A673 (cell line): ENCODE data around the gene KMT2B.

Experiments
- EZH2 ChIP-seq: fragments of 200-600 bp; sonication (generic); IDR thresholded peaks from 2 replicates; pipeline ENCODE4 v1.6.1; 2017; ENCODE audit warnings: borderline replicate concordance, low read depth, mild to moderate bottlenecking, mixed read lengths, antibody characterized with exemption, low read length; ENCODE audit not compliant: poor library complexity, severe bottlenecking
- TF ChIP-seq, protein P1 (sequence below): fragments of 300-800, 200-600 bp; sonication (generic); conservative IDR thresholded peaks from 2 replicates; pipeline ENCODE4 v1.5.1; 2017; ENCODE audit warnings: low read depth, mild to moderate bottlenecking, antibody characterized with exemption, low read length, moderate library complexity, mixed read lengths

DNA sequence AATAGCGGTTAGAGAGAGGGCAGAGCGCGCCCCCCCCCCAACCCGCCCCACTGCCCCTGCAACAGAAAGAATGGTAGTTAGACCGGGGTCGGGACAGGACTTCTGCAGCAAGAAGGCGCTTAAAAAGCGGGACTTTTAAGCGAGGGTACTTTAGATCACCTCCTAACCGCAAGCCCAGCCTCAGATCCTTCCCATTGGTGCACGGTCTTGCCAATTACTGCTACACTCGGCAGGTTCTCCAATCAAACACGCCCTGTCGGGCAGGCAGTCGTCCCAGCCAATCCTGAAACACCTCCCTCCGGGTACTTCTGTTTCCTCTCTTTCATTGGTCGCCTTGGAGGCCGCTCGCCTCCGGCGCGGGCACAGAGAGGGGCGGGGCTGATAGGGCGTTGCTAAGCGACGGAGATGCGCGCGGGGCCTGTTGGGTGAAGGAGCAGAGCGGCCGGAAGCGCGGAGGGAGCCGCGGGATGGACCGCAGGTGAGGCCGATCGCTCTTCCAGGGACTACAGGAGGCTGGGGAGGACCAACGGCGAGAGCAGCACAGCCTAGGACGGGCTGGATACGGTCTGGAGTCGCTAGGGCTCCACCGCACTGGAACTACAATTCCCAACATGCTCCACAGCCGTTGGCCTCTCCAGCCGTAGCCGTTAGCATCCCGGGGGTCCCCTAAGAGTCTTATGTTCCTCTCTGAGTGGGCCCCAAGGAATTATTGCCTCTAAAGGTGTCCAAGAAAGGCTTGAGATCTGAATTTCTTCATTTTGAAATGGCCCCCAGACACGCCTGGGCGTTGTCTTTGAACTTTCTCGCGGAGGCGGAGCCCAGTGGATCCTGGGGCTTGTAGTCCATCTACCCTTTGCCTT, 40.2 kb downstream of the KMT2B start, which contains the start of gene PROSER3:
- TF ChIP-seq EZH2, result no peak
- TF ChIP-seq, protein P1, sequence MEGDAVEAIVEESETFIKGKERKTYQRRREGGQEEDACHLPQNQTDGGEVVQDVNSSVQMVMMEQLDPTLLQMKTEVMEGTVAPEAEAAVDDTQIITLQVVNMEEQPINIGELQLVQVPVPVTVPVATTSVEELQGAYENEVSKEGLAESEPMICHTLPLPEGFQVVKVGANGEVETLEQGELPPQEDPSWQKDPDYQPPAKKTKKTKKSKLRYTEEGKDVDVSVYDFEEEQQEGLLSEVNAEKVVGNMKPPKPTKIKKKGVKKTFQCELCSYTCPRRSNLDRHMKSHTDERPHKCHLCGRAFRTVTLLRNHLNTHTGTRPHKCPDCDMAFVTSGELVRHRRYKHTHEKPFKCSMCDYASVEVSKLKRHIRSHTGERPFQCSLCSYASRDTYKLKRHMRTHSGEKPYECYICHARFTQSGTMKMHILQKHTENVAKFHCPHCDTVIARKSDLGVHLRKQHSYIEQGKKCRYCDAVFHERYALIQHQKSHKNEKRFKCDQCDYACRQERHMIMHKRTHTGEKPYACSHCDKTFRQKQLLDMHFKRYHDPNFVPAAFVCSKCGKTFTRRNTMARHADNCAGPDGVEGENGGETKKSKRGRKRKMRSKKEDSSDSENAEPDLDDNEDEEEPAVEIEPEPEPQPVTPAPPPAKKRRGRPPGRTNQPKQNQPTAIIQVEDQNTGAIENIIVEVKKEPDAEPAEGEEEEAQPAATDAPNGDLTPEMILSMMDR, result no peak
